Measurements from ENCODE around the gene WDFY3. TPM values are rescaled to one million over a fixed set of nuclear protein-coding genes. Genes with fewer than 3 reads are reported as not detected.

WDFY3 gene
- total and polyA plus RNA-seq, 2 of the 4 experiments (the other 2 are of a cell fraction): 12.5 to 58.1 TPM

DNA sequence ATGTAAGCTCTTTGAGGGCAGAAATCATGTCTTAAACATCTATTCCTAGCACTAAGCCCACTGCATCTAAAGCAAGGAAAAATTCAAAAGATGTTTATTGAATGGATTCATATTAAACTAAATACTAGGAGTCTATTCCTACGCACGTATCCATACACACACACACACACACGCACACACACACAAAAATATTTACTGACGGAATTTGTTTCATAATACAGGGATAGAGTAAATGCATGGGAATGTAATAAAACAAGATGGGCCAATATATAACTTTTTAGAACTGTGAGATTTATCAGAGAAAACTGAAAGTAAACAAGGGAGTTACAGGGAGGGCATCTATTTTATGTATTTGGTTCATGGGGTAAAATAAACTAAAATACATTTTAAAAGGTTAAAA lies 57.6 kb downstream of the WDFY3 start:
- Histone ChIP-seq H3K4me1 (ENCODE audit: control insufficient read depth, insufficient read depth, low read length) (0 out of 2 replicates have a peak, but pooled peaks cover 2% of the 10 kb centered on the region), H3K4me3 (ENCODE audit: insufficient read depth, low read depth, low read length) (no peak overlapping the region), H3K27me3 (ENCODE audit: control insufficient read depth, insufficient read depth, low read length) (no peaks in the 10 kb centered on the region), H3K4ac (ENCODE audit: low read depth, low read length) (no peak overlapping the region), H3K9ac (ENCODE audit: low read depth, low read length) (no peak overlapping the region), H3K14ac (replicated peaks; ENCODE audit: low read depth, low read length) (no peak overlapping the region), H2AK5ac (ENCODE audit: low read depth, low read length) (no peak overlapping the region), H2BK15ac (ENCODE audit: low read depth, low read length) (no peak overlapping the region), H3K79me1 (ENCODE audit: low read depth in 1 of 2, low read length in 2 of 2) (peaks cover 32 to 54% of the 10 kb centered on the region in 2 experiments), H2AK9ac (replicated peaks; ENCODE audit: low read depth, low read length, poor library complexity) (no peak overlapping the region), H4K91ac (ENCODE audit: insufficient read depth, low read depth, low read length) (no peak overlapping the region), H3K27ac (ENCODE audit: insufficient read depth, low read length) (no peak overlapping the region), H3K4me2 (ENCODE audit: low read depth, low read length) (no peak overlapping the region), H2BK120ac (ENCODE audit: low read depth, low read length) (no peak overlapping the region), H2BK5ac (ENCODE audit: low read depth, low read length, poor library complexity, severe bottlenecking) (no peak overlapping the region), H2AFZ (replicated peaks; ENCODE audit: low read length, poor library complexity) (no peak overlapping the region), H4K20me1 (ENCODE audit: insufficient read depth, low read length) (peaks cover 4% of the 10 kb centered on the region; the same call in 1 of the 2 replicates), H3K9me1 (ENCODE audit: insufficient read depth, low read length) (0 out of 2 replicates have a peak, but pooled peaks cover 2% of the 10 kb centered on the region), H3K18ac (ENCODE audit: low read depth, low read length) (no peak overlapping the region), H4K5ac (ENCODE audit: low read depth, low read length) (no peak overlapping the region), H3K36me3 (ENCODE audit: control insufficient read depth, insufficient read depth, low read length) (peaks cover 3% of the 10 kb centered on the region; the same call in 1 of the 2 replicates), H3K56ac (ENCODE audit: extremely low read depth, insufficient read depth, low read length) (no peak overlapping the region), H3K9me3 (ENCODE audit: control insufficient read depth, insufficient read depth, low read length) (no peaks in the 10 kb centered on the region), H2BK20ac (ENCODE audit: low read depth, low read length) (no peak overlapping the region), H3K23ac (ENCODE audit: low read depth, low read length) (no peak overlapping the region), H4K8ac (ENCODE audit: low read depth in 2 of 2, low read length in 2 of 2) (no peak overlapping the region)
- ATAC-seq (ENCODE audit: low read depth) (no peak), DNase-seq (no peak)
- intact Hi-C loops (cut with micrococcal nuclease) (no loop called here), dilution Hi-C loops (cut with HindIII; ENCODE audit: low sequenced_read_pairs, unreplicated experiment) (no loop called here), in situ Hi-C loops (cut with MboI; ENCODE audit: low sequenced_read_pairs) (no loop called here)
- BruUV-seq (replicated peaks): no TSS peak
- no CpG with 5 or more reads among the region's 4 CpGs for WGBS, 2 experiments (ENCODE audit: extremely low coverage in 2 of 2, insufficient read length in 1 of 2)
- POLR2A ChIA-PET (ENCODE audit: unreplicated experiment): no interaction called here
- TF ChIP-seq FOS (IDR thresholded peaks at IDR 0.05; ENCODE audit: low read depth, low read length) (no peak), CHD1 (IDR thresholded peaks at IDR 0.05; ENCODE audit: low read depth, low read length) (no peak), NFE2L2 (IDR thresholded peaks at IDR 0.05; ENCODE audit: low read depth, low read length) (no peak), BHLHE40 (IDR thresholded peaks at IDR 0.05; ENCODE audit: low read depth, low read length) (no peak), MAZ (IDR thresholded peaks at IDR 0.05; ENCODE audit: borderline replicate concordance, low read depth, low read length) (no peak), MXI1 (IDR thresholded peaks at IDR 0.05; ENCODE audit: borderline replicate concordance, low read depth, low read length) (no peak)
- TF ChIP-seq, protein P1, sequence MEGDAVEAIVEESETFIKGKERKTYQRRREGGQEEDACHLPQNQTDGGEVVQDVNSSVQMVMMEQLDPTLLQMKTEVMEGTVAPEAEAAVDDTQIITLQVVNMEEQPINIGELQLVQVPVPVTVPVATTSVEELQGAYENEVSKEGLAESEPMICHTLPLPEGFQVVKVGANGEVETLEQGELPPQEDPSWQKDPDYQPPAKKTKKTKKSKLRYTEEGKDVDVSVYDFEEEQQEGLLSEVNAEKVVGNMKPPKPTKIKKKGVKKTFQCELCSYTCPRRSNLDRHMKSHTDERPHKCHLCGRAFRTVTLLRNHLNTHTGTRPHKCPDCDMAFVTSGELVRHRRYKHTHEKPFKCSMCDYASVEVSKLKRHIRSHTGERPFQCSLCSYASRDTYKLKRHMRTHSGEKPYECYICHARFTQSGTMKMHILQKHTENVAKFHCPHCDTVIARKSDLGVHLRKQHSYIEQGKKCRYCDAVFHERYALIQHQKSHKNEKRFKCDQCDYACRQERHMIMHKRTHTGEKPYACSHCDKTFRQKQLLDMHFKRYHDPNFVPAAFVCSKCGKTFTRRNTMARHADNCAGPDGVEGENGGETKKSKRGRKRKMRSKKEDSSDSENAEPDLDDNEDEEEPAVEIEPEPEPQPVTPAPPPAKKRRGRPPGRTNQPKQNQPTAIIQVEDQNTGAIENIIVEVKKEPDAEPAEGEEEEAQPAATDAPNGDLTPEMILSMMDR (conservative IDR thresholded peaks at IDR 0.05; ENCODE audit: low read depth, low read length): no peak
- CTCF ChIA-PET: no interaction called here
